ENCODE results near the gene RNASEH1.

- no peak for TF ChIP-seq CTCF (IDR thresholded peaks at IDR 0.05; ENCODE audit: insufficient read depth, low read length)
- TF ChIP-seq REST (IDR thresholded peaks at IDR 0.05; ENCODE audit: insufficient replicate concordance, low read depth): no peak
- TF ChIP-seq POLR2AphosphoS5 (IDR thresholded peaks at IDR 0.05; ENCODE audit: low read depth): no peak
Observed at GRCh38 chr2:3503483-3503882, 54.6 kb downstream of the RNASEH1 start.

All from HL-60 (cell line).